ENCODE data around the gene MBD5.

The MBD5 gene

DNA sequence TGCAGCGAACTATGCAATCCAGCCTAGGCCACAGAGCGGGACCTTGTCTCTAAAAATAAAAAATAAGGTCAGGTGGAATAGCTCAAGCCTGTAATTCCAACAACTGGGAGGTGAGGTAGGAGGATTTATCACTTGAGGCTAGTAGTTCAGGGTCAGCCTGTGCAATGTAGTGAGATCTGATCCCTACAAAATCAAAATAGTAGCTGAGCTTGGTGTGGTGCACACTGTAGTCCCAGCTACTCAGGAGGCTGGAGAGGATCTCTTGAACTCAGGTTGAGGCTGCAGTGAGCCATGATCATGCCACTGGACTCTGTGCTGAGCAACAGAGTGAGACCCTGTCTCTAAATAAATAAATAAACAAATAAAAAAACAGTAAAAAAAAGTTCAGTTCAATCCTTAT lies 5.7 kb downstream of the MBD5 start:
- DNase-seq: no peak

DNA sequence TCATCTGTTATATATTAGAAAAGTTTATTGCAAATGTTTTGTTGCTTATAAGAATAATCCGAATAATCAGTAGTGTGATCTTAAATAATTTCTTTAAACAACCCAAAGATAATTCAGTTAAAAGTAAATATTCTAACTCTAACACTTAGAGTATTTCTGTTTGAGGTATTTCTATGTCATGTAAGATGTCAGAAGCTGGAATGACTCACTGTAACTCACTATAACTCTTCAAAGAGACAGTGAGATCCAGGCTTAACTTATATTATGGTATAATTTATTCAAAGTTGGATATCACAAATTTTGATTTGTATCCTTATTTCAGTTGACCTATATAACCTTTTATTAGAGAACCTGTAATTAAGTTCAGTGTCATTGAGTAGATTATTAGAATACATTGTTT lies 6.9 kb downstream of the MBD5 start:
- DNase-seq: no peak

DNA sequence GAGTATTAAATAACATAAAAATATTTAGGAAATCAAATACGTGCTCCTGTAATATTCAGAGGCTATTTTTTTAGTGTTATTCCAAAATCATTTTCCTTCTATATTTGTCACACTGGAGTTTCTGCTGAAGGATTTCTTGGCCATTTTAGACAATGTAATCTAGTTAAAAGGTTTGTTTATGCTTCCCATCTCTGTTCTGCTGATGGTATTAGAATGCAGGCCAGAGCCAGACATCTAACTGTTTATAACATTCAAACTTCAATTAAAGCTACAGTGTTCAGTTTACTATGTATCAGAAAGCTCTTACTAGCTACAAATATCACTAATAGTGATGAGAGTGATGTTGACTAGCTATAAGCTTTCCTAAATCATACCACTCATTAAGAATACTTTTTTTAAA lies 7.9 kb downstream of the MBD5 start:
- DNase-seq: no peak

DNA sequence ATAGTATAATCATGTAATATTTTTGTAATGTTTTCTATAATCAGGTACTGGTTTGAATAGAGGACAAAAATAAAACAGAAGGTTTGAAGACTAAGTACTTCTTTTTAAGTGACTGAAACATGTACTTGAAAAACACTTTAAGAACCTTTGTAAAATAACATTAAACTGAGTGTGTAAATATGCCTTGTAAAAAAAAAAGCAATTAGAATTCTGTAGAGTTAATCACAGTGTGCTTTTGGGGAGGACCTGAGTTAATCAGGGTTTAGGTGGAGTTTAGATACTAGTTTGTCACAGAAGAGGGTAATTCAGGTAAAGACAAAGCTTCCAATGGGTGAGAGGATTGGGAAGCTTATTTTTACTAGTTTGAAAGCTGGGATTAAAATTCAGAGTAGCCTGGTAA lies 10.3 kb downstream of the MBD5 start:
- no peak for DNase-seq

DNA sequence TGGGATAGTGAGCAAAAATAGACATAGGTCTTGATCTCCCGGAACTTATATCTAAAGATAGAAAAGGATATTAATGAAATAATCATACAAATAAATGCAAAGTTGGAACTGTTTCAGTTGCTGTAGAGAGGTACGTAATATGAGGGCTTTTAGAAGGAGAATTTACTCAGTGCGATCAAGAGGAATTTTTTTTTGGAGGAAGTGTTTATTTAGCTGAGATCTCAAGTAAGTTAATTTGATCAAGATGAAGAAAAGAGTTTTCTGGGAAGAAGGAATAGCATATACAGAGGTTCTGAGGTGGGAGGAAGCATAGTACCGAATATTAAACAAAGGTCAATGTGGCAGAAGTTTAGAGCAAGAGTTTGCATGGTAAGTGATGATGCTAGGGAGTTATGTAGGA lies 11.3 kb downstream of the MBD5 start:
- no peak for DNase-seq

DNA sequence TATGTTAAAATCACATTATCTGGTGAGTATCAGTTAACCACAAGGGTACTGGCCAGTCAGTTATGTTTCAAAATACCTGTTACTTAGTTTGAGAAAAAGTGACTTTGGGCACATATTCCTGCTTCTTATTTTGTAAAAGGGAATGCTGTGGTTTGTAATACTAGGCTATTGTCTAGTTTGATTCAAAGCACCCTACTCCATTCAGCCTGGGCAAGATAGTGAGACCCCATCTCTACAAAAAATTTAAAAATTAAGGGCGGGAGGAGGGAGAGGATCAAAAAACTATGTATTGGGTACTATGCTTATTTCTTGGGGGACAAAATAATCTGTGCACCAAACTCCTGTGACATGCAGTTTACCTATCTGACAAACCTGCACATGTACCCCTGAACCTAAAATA lies 18.9 kb downstream of the MBD5 start:
- no peak for DNase-seq

DNA sequence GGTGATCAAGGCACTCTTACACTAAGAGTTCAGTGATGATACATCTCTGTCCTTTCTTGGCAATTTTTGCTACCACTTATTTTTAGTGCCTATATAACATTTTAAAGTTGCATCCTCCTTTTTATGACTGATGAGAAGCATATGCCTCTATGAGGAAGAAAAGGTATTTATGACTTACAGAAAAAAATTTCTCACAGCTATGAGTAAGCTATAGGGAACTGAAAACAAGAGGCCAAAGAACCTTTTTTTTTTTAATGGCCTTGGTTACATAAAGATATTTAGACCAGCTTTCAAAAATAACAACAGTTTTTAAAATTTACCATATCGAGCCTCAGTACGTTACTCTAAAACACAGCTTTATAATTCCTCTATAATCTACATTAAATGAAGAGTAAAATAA lies 21.3 kb downstream of the MBD5 start:
- no peak for DNase-seq

DNA sequence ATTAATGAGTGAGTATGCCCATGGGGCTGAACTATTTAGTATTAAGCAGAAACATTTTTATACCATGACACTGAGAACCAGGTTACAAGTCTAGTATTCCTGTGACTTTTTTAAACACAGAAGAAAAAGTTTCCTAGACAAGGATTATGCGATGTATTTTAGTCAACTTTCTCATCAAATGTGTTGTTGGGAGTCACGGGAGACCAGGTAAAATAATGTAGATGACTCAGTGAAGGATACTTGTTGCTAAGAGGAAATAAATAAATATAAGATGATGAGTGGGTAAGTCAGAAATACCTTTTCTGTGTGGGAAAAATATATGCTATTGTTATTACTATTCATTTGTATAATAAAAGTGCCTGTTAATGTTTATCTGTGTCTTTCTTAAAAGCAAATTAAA lies 23.4 kb downstream of the MBD5 start:
- DNase-seq: no peak

DNA sequence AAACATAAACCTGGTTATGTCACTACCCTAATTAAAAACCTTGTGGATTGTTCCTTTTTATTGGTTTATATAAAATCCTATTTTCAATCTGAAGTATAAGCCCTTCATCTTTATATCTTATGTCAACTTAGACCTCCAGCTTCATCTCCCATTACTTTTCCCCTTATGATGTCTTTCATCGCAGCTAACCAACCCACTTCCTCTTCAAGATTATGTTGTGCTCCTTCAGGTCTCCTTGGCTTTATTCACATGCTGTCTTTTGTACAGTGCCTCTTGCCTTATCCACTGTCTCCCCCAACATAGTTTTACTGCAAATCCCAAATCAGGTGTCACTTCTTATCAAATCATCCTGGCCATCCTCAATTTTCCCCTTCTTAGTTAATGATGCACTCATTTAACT lies 25.9 kb downstream of the MBD5 start:
- no peak for DNase-seq

DNA sequence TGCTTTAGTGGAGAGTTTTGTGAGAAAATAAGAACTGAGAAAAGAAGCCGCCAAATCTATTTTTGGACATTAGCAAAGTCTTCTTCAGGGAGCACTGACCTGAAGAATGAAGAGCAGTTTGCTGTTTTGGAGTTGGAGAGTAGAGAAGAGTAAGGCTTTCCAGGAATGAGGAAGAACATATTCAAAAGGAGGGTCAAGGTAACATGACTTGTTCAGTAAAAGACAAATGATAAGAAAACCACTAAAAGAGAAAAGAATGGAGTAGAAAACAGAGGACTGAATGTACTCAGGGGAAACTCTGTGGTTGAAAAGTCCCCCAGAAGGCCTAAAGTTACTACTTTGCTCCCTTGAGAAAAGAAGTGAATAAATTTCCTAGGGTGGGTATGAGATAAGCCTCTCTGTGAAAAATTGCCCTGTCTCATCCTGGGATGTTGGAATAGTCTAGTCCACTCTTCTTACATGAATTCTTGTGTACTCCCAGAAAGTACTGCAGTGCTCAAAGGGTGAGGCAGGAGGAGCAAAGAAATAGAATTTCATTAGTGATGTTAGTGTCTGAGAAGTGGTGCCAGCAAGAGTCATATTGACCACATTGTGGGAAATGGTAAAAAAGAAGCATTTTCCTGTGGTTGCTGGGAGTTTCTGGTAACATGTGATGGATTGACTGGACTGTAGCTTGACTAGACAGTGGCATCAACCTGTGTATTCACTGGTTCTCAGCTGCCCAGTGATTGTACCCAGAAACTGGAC lies 27.8 kb downstream of the MBD5 start:
- DNase-seq: no peak

DNA sequence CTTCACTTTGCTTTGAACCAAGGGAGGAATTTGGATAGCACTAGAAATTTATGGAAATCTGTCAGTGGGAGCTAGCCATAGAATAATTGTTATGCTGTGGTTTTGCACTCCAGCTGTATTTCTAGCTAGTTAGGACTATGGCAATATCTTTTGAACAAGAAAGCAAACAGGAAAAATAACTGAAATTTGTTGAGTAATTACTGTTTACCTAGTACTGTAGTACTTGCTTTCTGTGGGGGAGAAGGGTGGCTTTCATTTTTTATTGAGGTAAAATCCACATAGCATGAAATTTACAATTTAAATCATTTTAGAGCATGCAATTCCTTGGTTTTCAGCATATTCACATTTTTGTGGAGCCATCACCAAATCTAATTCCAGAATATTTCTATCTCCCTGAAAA lies 28.4 kb downstream of the MBD5 start:
- DNase-seq: no peak

DNA sequence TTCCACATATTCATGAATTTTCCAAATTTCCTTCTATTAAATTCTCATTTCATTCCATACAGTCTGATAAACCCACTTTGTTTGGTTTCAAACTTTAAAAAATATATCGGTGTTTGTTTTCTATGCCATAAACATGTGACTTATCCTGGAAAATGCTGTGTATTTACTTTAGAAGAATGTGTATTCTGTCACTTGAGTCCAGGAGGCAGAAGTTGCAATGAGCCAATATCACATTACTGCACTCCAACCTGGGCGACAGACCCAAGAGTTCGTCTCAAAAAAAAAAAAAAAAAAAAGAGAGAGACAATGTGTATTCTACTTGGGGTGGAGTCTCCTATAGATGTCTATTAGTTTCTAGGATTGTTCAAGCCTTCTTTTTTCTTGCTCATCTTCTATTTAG lies 31.8 kb downstream of the MBD5 start:
- no peak for DNase-seq

DNA sequence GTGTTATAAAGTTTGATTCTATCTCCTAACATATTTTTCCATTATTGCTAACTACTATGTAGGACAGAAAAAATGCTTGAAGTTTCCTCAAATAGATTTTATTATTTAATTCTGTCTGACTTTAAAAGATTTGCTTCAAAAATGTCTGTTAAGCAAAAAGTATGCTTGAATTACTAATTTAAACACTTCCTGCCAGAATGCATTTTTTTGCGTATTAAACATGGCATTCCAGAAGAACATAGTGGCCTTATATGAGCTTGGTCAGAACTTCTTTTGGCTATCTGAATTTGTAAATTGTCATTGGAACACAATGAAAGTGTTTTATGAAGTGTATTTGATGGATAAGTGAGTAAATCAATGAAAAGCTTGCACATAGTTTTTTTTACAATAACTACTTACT lies 37.8 kb downstream of the MBD5 start:
- DNase-seq: no peak

DNA sequence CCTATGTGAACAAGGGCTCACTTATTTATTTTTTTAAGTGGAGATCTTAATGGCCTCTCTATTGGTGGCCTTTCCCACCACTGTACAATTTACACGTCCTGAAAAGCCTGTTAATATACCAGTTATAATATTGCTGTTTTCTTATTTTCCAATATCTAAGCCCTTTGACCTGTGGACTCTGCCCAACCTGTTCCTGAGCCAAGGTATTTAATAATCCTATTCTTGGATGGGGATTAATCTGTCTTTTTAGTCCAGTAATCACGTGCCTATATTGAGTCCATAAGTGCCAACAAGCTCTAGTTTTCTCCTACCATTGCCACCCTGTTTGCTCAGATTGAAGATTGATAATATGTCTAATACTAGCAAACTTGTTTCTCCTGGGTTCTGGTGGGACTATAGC lies 42.7 kb downstream of the MBD5 start:
- DNase-seq: no peak

DNA sequence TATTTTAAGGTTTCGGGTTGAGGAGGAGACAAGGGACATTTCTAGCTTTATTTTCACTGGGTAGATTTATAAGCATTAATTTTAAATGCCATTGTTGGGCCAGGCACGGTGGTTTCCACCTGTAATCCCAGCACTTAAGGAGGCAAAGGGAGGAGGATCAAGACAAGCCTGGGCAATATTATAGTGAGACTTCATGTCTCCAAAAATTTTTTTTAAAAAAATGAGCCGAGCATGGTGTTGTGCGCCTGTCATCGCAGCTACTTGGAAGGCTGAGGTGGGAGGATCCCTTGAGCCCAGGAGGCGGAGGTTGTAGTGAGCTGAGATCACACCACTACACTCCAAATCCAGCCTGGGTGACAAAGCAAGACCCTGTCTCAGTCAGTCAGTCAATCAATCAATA lies 45.0 kb downstream of the MBD5 start:
- DNase-seq: no peak

DNA sequence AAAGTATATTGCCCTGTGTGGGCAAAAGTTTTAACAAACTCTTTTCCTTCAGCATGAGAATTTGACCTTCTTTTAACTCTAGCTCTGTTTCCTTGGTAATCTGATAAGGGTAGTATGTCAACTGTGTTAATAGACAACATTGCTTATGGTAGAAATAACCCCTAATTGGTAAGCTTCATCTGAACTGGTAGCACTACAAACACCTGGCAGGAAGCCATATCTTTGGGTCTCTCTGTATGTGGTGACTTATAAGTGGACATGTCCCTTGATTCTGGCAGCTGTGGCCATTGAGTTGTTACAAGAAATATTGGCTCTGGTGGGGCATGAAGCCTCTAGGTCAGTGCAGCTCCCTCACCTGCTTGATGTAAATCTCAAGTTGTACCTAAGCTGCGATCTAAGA lies 46.9 kb downstream of the MBD5 start:
- no peak for DNase-seq

DNA sequence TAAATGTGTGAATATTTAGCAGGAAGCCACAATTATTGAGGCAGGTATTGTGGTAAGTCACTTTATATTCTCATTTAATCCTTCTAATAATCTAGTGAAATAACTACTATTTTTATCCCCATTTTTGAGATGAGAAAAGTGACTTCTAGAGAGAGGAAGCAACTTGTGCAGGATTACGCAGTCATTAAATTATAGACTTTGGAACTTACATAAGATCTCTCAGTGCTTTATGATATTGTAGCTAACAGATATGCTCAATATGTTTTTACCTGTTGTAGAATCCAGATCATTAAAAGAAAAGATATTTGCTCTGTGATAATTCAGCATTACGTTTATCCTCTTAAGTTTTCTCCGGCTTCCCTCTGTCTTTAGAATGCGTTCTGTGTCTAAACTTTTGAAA lies 50.5 kb downstream of the MBD5 start:
- DNase-seq: no peak

DNA sequence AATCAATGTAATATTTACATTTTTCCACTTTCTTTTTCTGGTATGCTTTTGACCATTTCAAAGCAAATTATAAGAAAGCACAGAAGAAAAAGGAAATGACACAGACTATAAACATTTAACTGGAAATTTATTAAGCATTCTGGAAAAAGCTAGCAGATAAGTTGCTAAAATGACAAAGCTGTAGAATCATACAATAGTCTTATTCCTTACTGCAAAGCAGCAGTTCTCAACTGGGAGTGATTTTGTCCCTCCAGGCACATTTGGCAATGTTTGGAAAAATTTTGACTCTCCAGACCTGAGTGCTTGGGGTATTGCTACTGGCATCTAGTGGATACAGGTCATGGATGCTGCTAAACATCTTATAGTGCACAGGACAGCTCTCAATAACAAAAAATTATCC lies 75.1 kb downstream of the MBD5 start:
- DNase-seq: no peak

DNA sequence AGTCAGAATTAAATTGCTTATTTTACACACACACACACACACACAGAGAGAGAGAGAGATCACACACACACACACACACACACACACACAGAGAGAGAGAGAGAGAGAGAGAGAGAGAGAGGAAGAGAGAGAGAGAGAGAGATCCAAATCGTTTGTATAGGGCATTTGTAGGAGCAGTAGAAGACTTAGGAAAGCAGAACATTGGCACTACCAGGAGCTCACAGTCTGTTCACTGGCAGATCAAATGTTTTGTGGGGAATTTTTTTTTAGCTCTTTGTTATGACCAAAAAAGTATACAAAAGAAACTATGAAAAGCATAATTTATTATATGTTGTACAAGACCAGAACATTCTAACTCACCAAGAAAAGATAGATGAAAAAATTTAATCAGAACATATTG lies 81.8 kb downstream of the MBD5 start:
- DNase-seq: no peak

DNA sequence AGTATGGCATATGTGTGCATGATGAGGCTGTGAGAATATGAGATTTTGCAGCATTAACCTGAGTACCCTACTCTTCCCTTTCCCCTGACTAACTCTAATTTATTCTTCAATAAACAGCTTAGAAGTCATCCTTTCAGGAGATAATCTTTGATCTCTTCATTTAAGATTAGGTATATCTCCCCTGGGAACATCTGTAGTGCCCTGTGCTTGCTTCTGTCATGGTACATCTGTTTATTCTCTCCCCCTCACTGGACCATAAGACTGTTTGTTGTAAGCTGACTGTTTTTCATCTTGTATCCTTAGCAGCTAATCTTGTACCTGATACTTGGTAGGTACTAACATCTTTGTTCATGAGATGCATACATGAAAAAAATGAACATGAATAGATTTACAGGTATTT lies 83.1 kb downstream of the MBD5 start:
- no peak for DNase-seq

DNA sequence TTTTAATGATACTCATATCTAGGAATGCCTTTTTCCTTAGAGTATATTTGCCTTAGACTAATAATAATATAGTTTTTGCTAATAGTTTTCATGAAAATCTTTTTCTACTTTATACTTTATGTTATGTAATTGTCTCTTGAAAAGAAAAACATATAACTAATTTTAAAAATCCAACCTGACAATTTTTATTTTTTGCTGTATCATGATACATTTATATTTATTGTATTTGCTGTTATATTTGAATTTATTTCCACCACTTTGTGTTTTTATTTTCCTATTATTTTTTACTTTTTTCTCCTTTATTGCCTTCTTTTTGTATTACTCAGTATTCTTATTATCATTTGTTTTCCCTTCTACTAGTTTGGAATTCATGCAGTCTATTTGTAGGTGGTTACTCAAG lies 85.4 kb downstream of the MBD5 start:
- DNase-seq: no peak

DNA sequence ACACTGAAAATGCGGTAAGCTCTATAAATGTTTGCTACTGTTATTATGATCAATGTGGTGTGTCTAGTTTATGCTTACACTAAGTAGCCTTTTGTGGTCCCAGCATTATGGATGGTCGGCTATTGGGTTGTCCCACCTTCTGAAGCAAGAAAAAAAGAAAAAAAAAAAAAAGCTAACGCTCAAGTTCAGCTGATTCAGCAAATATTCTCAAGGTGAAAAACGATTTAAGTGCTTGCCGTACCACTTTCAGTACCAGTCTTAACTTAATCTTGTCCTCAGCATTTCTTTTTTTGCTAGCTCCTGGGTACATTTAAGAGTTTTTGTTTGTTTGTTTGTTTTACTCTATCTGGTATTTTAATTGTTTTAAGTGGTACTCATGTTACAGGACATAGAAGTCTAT lies 87.5 kb downstream of the MBD5 start:
- DNase-seq: no peak

DNA sequence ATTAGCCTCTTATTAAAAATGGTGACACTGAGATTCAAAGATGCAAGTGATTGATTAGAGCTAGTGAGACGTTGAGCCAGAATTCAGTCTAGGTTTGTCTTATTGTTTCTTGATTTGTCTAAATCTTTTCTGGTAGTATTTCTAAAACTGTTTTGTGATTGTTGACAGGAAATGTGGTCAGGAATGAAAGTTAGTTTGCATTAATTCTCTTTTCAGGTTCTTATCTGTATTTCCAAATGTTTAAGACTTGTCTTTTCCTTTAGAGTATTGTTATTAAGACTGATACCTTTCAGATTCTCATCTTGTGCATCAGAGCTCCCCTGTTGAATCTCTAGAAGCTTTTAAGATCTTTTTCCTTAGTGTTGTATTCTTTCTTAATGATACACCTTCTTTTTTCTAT lies 89.3 kb downstream of the MBD5 start:
- no peak for DNase-seq

DNA sequence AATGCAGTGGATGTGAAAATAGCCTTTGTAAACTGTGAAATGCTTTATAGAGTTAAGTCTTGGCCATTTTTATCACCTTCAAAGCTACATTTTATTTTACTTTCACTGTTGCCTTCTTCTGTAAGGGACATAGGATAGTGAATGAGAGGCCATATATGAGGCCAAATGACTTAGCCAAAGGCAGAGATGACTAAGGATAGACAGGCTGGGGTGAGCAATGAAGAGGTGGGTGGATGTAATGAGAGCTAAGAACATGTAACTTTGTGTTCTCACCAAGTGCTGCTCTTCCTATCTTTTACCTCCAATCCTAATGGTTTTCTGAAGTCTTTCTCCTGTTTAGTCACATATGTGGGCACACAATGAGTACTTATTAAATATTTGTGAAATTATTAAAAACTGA lies 101.9 kb downstream of the MBD5 start:
- no peak for DNase-seq

DNA sequence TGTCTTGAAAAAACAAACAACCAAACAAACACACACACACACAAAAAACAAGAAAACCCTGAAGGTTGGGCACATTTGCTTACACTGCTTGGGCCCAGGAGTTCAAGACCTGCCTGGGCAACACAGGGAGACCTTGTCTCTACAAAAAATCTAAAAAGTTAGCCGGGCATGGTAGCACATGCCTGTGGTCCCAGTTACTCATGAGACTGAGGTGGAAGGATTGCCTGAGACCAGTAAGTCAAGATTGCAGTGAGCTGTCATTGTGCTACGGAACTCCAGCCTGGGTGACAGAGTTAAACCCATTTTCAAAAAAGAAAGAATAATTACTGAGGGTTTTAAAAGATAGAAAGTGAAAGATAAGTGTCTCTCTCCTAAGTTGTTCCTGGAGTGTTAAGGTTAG lies 103.4 kb downstream of the MBD5 start:
- no peak for DNase-seq

DNA sequence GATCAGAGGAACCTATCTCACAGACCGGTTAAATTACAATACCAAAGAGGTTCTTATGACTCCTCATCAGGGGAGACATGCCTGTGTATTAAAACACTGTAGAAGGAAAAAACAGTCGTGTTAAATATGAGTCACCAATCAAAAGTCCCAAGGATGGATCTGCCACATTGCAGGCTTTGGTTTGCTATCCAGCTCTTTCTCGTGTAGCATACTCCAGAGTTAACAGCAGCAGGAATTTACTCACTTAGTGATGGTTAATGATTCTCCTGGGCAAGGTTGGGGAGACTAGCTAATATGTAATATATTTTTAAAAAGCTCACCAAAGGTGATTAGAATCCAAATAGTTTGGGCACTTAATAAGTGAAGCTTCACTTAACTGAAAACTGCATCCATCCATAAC lies 109.7 kb downstream of the MBD5 start:
- DNase-seq: no peak
